ENCODE results near the gene C13orf46.

The C13orf46 gene

GRCh38 chr13:113928685-113929627, 44.9 kb downstream of the C13orf46 start:
- no peak overlapping the region for H3K4me3 ChIP-seq (ENCODE audit: low read length)
- DNase-seq (ENCODE audit: low read depth), result no peak

GRCh38 chr13:113927661-113928581, 46.0 kb downstream of the C13orf46 start:
- TF ChIP-seq CTCF (IDR thresholded peaks at IDR 0.05; ENCODE audit: insufficient read depth, low read depth, low read length, missing control alignments), result no peak
- DNase-seq (ENCODE audit: low read depth), result peak; percentile 81
- no peak overlapping the region for H3K4me3 ChIP-seq (ENCODE audit: low read length)

More at GRCh38 chr13:113928685-113929627, 44.9 kb downstream of the C13orf46 start:
- TF ChIP-seq CTCF (IDR thresholded peaks at IDR 0.05; ENCODE audit: insufficient read depth, low read depth, low read length, missing control alignments), result no peak

- no peak for DNase-seq (ENCODE audit: low read depth)
- H3K4me3 ChIP-seq (ENCODE audit: low read length), result no peak overlapping the region
- TF ChIP-seq CTCF (IDR thresholded peaks at IDR 0.05; ENCODE audit: insufficient read depth, low read depth, low read length, missing control alignments), result no peak
Measured at GRCh38 chr13:113926951-113927660, 46.8 kb downstream of the C13orf46 start.

GRCh38 chr13:113926301-113926761, 47.5 kb downstream of the C13orf46 start:
- DNase-seq (ENCODE audit: low read depth), result peak; percentile 7
- no peak overlapping the region for H3K4me3 ChIP-seq (ENCODE audit: low read length)
- TF ChIP-seq CTCF (IDR thresholded peaks at IDR 0.05; ENCODE audit: insufficient read depth, low read depth, low read length, missing control alignments), result no peak

GRCh38 chr13:113924184-113924901, 49.5 kb downstream of the C13orf46 start:
- H3K4me3 ChIP-seq (ENCODE audit: low read length), result no peak overlapping the region
- DNase-seq (ENCODE audit: low read depth), result no peak
- TF ChIP-seq CTCF (IDR thresholded peaks at IDR 0.05; ENCODE audit: insufficient read depth, low read depth, low read length, missing control alignments), result no peak

Data from epithelial cell of esophagus (primary cell).